Suprapubic skin (tissue), 4 donors: ENCODE measurements around the gene CITED2. TPM values are rescaled to one million over a fixed set of nuclear protein-coding genes. Genes with fewer than 3 reads are reported as not detected.

Experiments
- DNase-seq, 2 donors: peaks; one replicate each; pipeline ENCODE4 v3.0.0-alpha.2; 2019; ENCODE audit warnings: low spot score in 2 of 2
- H3K27ac ChIP-seq: fragments of 200-600 bp; sonication (generic); one replicate; pipeline ENCODE4 v1.5.1; 2019
- H3K27me3 ChIP-seq: fragments of 200-600 bp; sonication (generic); one replicate; pipeline ENCODE4 v1.5.1; 2019
- H3K36me3 ChIP-seq: fragments of 200-600 bp; sonication (generic); one replicate; pipeline ENCODE4 v1.5.1; 2019
- H3K4me1 ChIP-seq: fragments of 200-600 bp; sonication (generic); one replicate; pipeline ENCODE4 v1.5.1; 2019
- H3K4me3 ChIP-seq: fragments of 200-600 bp; sonication (generic); one replicate; pipeline ENCODE4 v1.5.1; 2019; ENCODE audit warnings: mild to moderate bottlenecking
- H3K9me3 ChIP-seq: fragments of 200-600 bp; sonication (generic); one replicate; pipeline ENCODE4 v1.5.1; 2019
- EP300 ChIP-seq: sonication (generic); formaldehyde crosslinking; IDR thresholded peaks from one replicate; pipeline ENCODE4 v1.6.1; 2017; ENCODE audit warnings: antibody characterized with exemption
- POLR2A ChIP-seq, 2 donors: fragments of 450-650 bp; IDR thresholded peaks; one replicate each; pipeline ENCODE4 v1.6.1; 2017; ENCODE audit warnings: antibody characterized with exemption in 2 of 2, mild to moderate bottlenecking in 2 of 2, moderate library complexity in 2 of 2
- POLR2AphosphoS5 ChIP-seq, 3 donors: sonication (generic); formaldehyde crosslinking; IDR thresholded peaks; one replicate each; pipeline ENCODE4 v1.6.1; 2017; ENCODE audit warnings: antibody characterized with exemption in 3 of 3
- WGBS: methylation state at CpG from one replicate; pipeline ENCODE4 v1.1.5; 2018; 5-methylcytosine and 5-hydroxymethylcytosine counted together
- total RNA-seq, 4 donors: library from RNA; depleted of rRNA; stranded (reverse); fragments of >200 nt; gene quantifications; one replicate each; pipeline ENCODE4 v1.1.0, GENCODE V29; 2016
- TF ChIP-seq, protein P1 (sequence below), 2 donors: fragments of 200-600 bp in 1 of 2; fragments of 450-650 bp in 1 of 2; sonication (generic) in 1 of 2; IDR thresholded peaks; one replicate each; pipeline ENCODE4 v1.5.1; 2016 to 2019; ENCODE audit warnings: antibody characterized with exemption in 2 of 2, mild to moderate bottlenecking in 1 of 2, moderate library complexity in 1 of 2

CITED2 gene
- total RNA-seq, 4 donors from 2014 or later, result 167 to 239 (median 206) TPM

DNA sequence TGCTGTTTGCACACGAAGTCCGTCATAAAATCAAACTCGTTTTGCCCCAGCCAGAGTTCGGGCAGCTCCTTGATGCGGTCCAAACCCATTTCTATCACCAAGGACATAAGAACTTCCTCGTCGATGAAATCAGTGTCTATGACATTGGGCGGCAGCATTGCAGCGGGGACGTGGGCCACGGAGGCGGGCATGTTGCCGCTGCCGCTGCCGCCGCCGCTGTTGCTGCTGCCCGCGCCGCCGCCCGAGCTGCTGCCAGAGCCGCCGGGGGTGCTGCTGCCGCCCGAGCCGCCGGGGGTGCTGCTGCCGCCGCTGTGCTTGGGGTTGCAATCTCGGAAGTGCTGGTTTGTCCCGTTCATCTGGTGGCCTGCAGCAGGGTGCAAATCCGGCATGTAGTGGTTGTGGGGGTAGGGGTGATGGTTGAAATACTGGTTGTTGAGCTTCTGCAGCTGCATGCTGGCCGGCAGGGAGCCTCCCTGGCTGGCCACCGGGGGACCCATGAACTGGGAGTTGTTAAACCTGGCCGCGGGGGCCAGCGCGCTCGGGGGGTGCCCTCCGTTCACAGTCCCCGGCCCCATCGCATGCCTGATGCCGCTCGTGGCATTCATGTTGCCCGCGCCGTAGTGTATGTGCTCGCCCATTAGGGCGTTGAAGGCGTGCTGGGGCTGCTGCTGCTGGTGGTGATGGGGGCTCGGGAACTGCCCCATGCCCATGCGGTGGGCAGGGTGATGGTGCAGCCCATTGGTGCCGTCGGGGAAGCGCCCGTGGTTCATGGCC, 1.1 kb downstream of the CITED2 start:
- WGBS, result 3% methylated on average over 26 of the region's 57 CpGs

DNA sequence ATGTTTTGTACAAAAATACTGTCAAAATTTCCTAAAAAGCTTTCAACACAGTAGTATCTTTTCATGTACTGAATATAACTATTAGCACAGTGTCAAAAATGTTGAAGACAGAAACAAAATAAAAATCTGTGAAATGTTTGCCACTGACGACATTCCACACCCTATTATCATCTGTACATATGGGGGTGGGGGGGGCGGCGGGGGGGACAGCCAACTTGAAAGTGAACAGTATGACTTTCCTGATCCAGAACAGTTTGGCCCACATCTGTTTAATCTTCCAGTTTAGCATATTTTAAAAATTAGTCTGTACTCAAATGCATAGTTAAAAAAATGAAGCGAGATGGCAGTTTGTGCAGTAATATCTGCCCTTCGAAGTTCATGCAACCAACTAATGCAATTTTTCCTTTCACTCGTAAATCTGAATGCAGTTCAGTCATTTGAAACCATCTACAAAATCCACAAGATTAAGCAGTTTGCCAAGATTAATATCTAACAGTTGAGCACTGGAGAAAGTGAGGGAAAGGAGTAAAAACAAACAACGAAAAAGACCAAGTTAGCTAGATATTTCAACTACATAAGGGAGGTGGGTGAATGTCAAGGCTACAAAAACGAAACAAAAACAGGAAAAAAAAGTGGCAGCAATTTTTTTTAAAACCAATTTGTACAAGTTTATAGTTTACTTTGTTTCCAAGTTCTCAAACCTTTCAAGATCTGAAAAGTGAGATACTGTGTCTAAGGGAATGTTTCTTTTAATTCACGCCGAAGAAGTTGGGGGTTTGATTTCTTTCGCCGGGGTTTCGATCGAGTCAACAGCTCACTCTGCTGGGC, 1.9 kb downstream of the CITED2 start:
- H3K27ac ChIP-seq, result peak overlapping the region; percentile 94
- H3K9me3 ChIP-seq, result no peaks in the 10 kb centered on the region
- no peaks in the 10 kb centered on the region for H3K27me3 ChIP-seq
- under 1% methylated on average over 14 of the region's 14 CpGs for WGBS
- H3K4me3 ChIP-seq, result peak overlapping the region; percentile 92
- TF ChIP-seq POLR2AphosphoS5 (IDR thresholded peaks at IDR 0.05), result no peak
- no peak for TF ChIP-seq POLR2A (IDR thresholded peaks at IDR 0.05)
- TF ChIP-seq, protein P1, sequence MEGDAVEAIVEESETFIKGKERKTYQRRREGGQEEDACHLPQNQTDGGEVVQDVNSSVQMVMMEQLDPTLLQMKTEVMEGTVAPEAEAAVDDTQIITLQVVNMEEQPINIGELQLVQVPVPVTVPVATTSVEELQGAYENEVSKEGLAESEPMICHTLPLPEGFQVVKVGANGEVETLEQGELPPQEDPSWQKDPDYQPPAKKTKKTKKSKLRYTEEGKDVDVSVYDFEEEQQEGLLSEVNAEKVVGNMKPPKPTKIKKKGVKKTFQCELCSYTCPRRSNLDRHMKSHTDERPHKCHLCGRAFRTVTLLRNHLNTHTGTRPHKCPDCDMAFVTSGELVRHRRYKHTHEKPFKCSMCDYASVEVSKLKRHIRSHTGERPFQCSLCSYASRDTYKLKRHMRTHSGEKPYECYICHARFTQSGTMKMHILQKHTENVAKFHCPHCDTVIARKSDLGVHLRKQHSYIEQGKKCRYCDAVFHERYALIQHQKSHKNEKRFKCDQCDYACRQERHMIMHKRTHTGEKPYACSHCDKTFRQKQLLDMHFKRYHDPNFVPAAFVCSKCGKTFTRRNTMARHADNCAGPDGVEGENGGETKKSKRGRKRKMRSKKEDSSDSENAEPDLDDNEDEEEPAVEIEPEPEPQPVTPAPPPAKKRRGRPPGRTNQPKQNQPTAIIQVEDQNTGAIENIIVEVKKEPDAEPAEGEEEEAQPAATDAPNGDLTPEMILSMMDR (IDR thresholded peaks at IDR 0.05), result no peak
- no peak for TF ChIP-seq EP300
- H3K36me3 ChIP-seq, result peaks cover 4% of the 10 kb centered on the region
- no peak for DNase-seq
- H3K4me1 ChIP-seq, result peaks cover 54% of the 10 kb centered on the region

More for the DNA sequence above, 1.1 kb downstream of the CITED2 start:
- no peak for TF ChIP-seq POLR2A (IDR thresholded peaks at IDR 0.05)
- TF ChIP-seq, protein P1 (IDR thresholded peaks at IDR 0.05), result peak; percentile 16 to 60
- peak overlapping the region; percentile 94 for H3K27ac ChIP-seq
- no peaks in the 10 kb centered on the region for H3K27me3 ChIP-seq
- peaks cover 4% of the 10 kb centered on the region for H3K36me3 ChIP-seq
- DNase-seq, result peak; percentile 77 to 83
- H3K4me3 ChIP-seq, result peak overlapping the region; percentile 92
- H3K4me1 ChIP-seq, result peaks cover 49% of the 10 kb centered on the region
- H3K9me3 ChIP-seq, result no peaks in the 10 kb centered on the region

DNA sequence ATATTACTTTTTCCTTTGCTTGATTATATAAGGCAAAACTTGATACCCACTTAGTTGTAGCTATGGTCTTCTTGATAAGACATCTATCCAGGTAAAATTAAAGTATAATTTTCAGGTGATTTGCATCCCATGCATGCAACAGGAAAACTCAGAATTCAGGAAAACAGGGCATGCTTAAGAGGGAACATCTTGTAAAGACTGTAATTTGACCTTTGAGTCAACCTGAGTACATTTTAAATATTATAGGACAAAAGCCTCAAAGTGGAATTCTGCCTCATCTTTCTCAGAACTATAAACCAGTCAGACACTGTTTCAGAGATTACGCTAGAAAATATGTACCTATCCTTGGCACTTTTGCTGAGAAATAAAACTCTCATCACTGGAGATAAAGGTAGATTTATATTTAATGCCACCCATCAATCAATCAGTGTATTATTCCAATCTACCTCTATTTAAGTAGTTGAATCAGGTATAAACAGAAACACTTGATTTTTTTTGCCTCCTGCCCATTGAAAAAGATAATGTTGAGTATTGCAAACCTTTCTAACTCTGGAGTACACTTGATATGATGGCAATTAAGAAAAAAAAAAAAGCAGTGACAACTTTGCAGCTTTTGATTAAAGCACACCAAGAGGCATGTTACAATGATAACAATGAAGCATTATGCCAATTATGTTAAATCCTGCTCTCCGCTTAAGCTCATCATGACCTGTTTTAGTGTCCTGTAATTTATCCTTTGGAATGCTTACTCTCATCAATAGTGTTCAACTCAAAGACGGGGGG, 2.8 kb downstream of the CITED2 start:
- no peak for DNase-seq
- 34% methylated on average over 3 of the region's 3 CpGs for WGBS

DNA sequence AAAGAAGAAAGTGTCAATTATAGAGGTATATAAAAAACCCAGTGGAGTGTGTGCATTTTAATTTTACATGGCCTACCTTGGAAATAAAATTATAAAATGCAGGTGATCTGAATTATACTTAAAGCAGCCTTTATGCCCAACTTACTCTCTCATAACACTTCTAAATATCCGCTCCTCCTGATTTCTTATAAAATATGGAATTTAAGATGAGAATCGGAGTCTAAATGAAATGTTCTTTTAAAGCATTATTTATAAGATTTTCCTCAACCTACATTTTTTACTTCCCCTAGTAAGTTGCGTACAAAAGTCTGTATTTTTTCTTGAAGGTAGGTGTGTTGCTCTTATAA, 3.5 kb downstream of the CITED2 start:
- H3K27me3 ChIP-seq, result no peaks in the 10 kb centered on the region
- no peak for TF ChIP-seq POLR2A (IDR thresholded peaks at IDR 0.05)
- no peak for TF ChIP-seq POLR2AphosphoS5 (IDR thresholded peaks at IDR 0.05)
- TF ChIP-seq EP300, result no peak
- TF ChIP-seq, protein P1 (IDR thresholded peaks at IDR 0.05), result no peak
- H3K36me3 ChIP-seq, result peaks cover 4% of the 10 kb centered on the region
- H3K4me3 ChIP-seq, result peak overlapping the region; percentile 92
- peak overlapping the region; percentile 76 for H3K27ac ChIP-seq
- DNase-seq, result no peak
- no peaks in the 10 kb centered on the region for H3K9me3 ChIP-seq
- H3K4me1 ChIP-seq, result peaks cover 43% of the 10 kb centered on the region
- WGBS, result 50% methylated on average over 3 of the region's 3 CpGs

More for the DNA sequence above, 2.8 kb downstream of the CITED2 start:
- TF ChIP-seq POLR2AphosphoS5 (IDR thresholded peaks at IDR 0.05) (no peak), EP300 (no peak), POLR2A (IDR thresholded peaks at IDR 0.05) (no peak)
- TF ChIP-seq, protein P1 (IDR thresholded peaks at IDR 0.05), result no peak
- peaks cover 49% of the 10 kb centered on the region for H3K4me1 ChIP-seq
- peaks cover 4% of the 10 kb centered on the region for H3K36me3 ChIP-seq
- H3K27ac ChIP-seq, result peak overlapping the region; percentile 94
- H3K27me3 ChIP-seq, result no peaks in the 10 kb centered on the region
- peak overlapping the region; percentile 92 for H3K4me3 ChIP-seq
- no peaks in the 10 kb centered on the region for H3K9me3 ChIP-seq
